Measurements from ENCODE around the gene REEP1. TPM values are rescaled to one million over a fixed set of nuclear protein-coding genes. Genes with fewer than 3 reads are reported as not detected.
A peak's percentile ranks its signal among the peaks of the same experiment; 100 is the strongest.

Gene REEP1
- total and polyA plus RNA-seq, 2 donors (not counting 1 experiment from before 2014, with no cell fraction given): not detected

- Histone ChIP-seq H3K79me2 (ENCODE audit: control insufficient read depth, insufficient read depth, low read length) (peaks cover 98% of the 10 kb centered on the region), H3K4me3 (ENCODE audit: control extremely low read depth in 1 of 5, extremely low read depth in 1 of 5, insufficient read depth in 1 of 5, low read depth in 2 of 5, low read length in 4 of 5) (peak overlapping the region in 1 of 5 experiments; percentile 1), H2AFZ (ENCODE audit: insufficient read depth, low read depth, low read length, poor library complexity, severe bottlenecking) (peak overlapping the region; percentile 46), H4K20me1 (ENCODE audit: control insufficient read depth, insufficient read depth, low read length, poor library complexity, severe bottlenecking) (no peaks in the 10 kb centered on the region), H3K9me3 (ENCODE audit: control extremely low read depth in 1 of 3, control insufficient read depth in 2 of 3, insufficient read depth in 1 of 3, low read length in 2 of 3) (no peaks in the 10 kb centered on the region), H3K27me3 (replicated peaks in 1 of 4; ENCODE audit: control extremely low read depth in 1 of 4, control insufficient read depth in 3 of 4, insufficient read depth in 4 of 4, low read length in 3 of 4) (no peaks in the 10 kb centered on the region), H3K36me3 (replicated peaks in 1 of 2; ENCODE audit: control extremely low read depth in 1 of 2, control insufficient read depth in 1 of 2, extremely low read depth in 1 of 2, insufficient read depth in 2 of 2, low read length in 1 of 2) (peaks cover 2 to 9% of the 10 kb centered on the region in 2 experiments), H3K4me2 (replicated peaks; ENCODE audit: low read depth, low read length, poor library complexity, severe bottlenecking) (peak overlapping the region; percentile 50), H3K4me1 (ENCODE audit: control insufficient read depth in 2 of 2, insufficient read depth in 2 of 2, low read length in 2 of 2) (peaks cover 31 to 36% of the 10 kb centered on the region in 2 donors), H3K9ac (ENCODE audit: low read length) (peak overlapping the region; percentile 24), H3K27ac (ENCODE audit: low read length in 2 of 2) (peak overlapping the region; percentile 47 to 88)
- intact Hi-C loops (cut with micrococcal nuclease): no loop called here
- DNase-seq (peak; percentile 36), ATAC-seq (ENCODE audit: low read depth) (peak; percentile 56)
- Mint-ChIP-seq H3K27me3 (no peaks in the 10 kb centered on the region), H3K9me3 (ENCODE audit: insufficient read depth) (no peaks in the 10 kb centered on the region), H3K27ac (peak overlapping the region; percentile 84), H3K4me3 (peak overlapping the region; percentile 58), H3K4me1 (peaks cover 53% of the 10 kb centered on the region)
- TF ChIP-seq EZH2 (IDR thresholded peaks at IDR 0.05; ENCODE audit: borderline replicate concordance, insufficient read depth, low read depth, low read length, poor library complexity, severe bottlenecking): no peak
- TF ChIP-seq CTCF (IDR thresholded peaks at IDR 0.05): no peak
- ChIA-PET POLR2A (interaction anchor here (0.6 to 1.2 kb wide), 2 partner anchors 9 to 255 kb away, joined by 4 read pairs; partner anchors contain the start of genes IMMT and KDM3A), CTCF (interaction anchor here (1.8 kb wide), 1 partner anchor 10 kb away, joined by 4 read pairs; the partner anchor contains the start of gene IMMT)
- 0% methylated on average over 1 of the region's 1 CpG for WGBS (ENCODE audit: insufficient coverage)
These were observed 151.8 kb downstream of the REEP1 start for GRCh38 chr2:86185517-86186212.

DNA sequence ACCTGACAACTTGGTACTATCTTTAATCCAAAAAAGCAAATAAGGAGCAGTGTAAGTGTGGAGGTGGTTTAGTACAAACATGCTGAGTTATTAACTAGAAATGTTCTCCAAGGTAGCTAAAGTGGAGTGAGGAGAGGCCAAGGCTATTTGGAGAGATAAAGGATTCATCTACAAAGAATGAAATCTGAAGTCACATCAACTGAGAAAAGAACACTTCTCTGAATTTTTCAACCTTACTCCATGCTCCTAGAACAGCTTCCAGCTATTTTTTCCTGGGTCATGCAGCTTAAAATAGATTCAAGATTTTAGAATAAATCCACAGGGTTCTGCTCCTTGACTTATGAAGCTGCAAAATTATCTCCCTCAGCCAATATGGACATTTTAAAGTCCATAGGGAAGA lies 160.8 kb downstream of the REEP1 start:
- peaks cover 9 to 51% of the 10 kb centered on the region in 2 experiments for H3K36me3 ChIP-seq (replicated peaks in 1 of 2; ENCODE audit: control extremely low read depth in 1 of 2, control insufficient read depth in 1 of 2, extremely low read depth in 1 of 2, insufficient read depth in 2 of 2, low read length in 1 of 2)
- ATAC-seq (ENCODE audit: low read depth) (no peak), DNase-seq (no peak)
- no peak overlapping the region for H2AFZ ChIP-seq (ENCODE audit: insufficient read depth, low read depth, low read length, poor library complexity, severe bottlenecking)
- no peaks in the 10 kb centered on the region for H3K9me3 ChIP-seq (ENCODE audit: control extremely low read depth in 1 of 3, control insufficient read depth in 2 of 3, insufficient read depth in 1 of 3, low read length in 2 of 3)
- ChIA-PET POLR2A (no interaction called here), CTCF (interaction anchor here (0.9 to 1.0 kb wide), 2 partner anchors 39 to 349 kb away, joined by 3 to 4 read pairs; no protein-coding TSS in a partner anchor)
- no peak overlapping the region for H3K4me3 ChIP-seq (ENCODE audit: control extremely low read depth in 1 of 5, extremely low read depth in 1 of 5, insufficient read depth in 1 of 5, low read depth in 2 of 5, low read length in 4 of 5)
- H3K27ac ChIP-seq (ENCODE audit: low read length in 2 of 2): no peak overlapping the region
- Mint-ChIP-seq H3K4me1 (peaks cover 19% of the 10 kb centered on the region), H3K9me3 (ENCODE audit: insufficient read depth) (no peaks in the 10 kb centered on the region), H3K27me3 (no peaks in the 10 kb centered on the region), H3K4me3 (no peak overlapping the region), H3K27ac (no peak overlapping the region)
- no peak overlapping the region for H3K9ac ChIP-seq (ENCODE audit: low read length)
- no peaks in the 10 kb centered on the region for H4K20me1 ChIP-seq (ENCODE audit: control insufficient read depth, insufficient read depth, low read length, poor library complexity, severe bottlenecking)
- peaks cover 55% of the 10 kb centered on the region for H3K79me2 ChIP-seq (ENCODE audit: control insufficient read depth, insufficient read depth, low read length)
- TF ChIP-seq EZH2 (IDR thresholded peaks at IDR 0.05; ENCODE audit: borderline replicate concordance, insufficient read depth, low read depth, low read length, poor library complexity, severe bottlenecking): no peak
- no peaks in the 10 kb centered on the region for H3K27me3 ChIP-seq (replicated peaks in 1 of 4; ENCODE audit: control extremely low read depth in 1 of 4, control insufficient read depth in 3 of 4, insufficient read depth in 4 of 4, low read length in 3 of 4)
- no peak overlapping the region for H3K4me2 ChIP-seq (replicated peaks; ENCODE audit: low read depth, low read length, poor library complexity, severe bottlenecking)
- intact Hi-C loops (cut with micrococcal nuclease): no loop called here
- H3K4me1 ChIP-seq (ENCODE audit: control insufficient read depth in 2 of 2, insufficient read depth in 2 of 2, low read length in 2 of 2): peaks cover 5 to 7% of the 10 kb centered on the region in 2 donors

All from B cell (primary cell).